IPS-NIHi7 (cell line): ENCODE results near the gene NSUN7.

Experiments used
- DNase-seq: peaks from one replicate; pipeline ENCODE4 v3.0.0; 2012; ENCODE audit warnings: mixed read lengths; ENCODE audit errors: extremely low spot score

Gene NSUN7

DNA sequence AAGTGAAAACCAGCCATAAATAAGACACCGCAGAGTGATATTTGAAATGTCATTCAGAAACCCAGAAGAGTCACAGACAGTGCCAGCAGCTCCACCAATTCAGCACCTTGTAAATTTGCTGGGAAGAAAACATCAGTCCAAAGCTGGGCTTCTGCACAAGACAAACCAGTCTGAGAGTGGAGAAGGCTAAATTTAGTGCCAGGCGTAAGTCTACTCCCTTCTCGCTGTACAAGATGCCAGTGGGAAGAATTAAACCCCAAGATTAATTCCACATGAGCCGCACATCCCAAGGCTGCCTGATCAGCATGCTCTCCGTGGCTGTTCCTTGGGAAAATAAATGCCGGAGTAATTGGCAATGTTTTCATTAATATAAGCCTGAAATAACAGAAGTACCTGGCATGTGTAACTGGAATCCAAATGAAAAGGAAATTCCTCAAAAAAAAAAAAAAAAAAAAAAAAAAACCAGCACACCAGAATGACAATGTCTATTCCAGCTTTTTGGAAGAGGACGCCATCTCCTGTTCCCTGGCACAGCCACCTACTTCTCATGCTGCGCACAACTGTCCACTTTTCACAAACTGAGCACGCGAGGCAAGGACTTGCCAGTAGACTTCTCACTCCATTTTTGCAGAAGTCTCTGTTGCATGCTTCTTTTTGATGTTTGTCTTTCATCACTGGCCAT, 95.5 kb downstream of the NSUN7 start:
- DNase-seq: no peak

DNA sequence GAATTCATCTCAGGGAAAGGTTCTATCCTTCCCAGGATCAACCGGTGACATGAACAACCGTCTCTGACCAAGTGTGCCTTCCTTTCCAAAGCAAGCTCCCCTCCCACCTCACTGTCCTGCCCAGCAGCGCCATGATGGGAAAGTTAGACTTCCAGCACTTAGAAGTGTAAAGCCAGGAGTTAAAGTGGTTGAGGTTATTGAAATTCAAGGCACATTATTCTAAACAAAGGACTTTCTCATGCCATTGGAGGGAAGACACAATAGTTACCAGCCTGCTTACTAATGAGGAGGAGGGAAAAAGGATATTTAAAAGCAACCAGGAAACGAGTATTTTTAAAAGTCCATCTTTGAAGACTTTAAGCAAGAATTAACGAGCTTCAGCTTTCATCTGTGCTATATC, 96.8 kb downstream of the NSUN7 start:
- no peak for DNase-seq

DNA sequence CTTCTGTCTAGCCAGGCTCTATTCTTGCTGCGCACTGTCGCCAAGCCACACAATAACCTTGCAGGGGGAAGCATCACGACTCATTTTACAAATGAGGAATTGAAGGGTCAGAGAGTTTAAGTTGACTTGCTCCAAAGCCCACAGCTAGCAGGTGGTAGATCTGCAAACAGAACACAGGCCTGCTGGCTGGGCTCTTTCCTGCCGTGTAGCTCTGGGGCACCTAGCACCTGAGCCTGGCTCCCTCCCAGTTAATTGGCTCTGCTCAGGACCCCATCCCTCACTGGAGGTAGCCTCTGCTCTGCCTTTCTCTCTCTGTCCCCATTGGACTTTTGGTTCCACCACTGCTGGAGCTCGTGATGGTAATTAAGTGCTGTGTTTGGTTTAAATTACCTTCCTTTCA, 98.5 kb downstream of the NSUN7 start:
- DNase-seq: no peak

DNA sequence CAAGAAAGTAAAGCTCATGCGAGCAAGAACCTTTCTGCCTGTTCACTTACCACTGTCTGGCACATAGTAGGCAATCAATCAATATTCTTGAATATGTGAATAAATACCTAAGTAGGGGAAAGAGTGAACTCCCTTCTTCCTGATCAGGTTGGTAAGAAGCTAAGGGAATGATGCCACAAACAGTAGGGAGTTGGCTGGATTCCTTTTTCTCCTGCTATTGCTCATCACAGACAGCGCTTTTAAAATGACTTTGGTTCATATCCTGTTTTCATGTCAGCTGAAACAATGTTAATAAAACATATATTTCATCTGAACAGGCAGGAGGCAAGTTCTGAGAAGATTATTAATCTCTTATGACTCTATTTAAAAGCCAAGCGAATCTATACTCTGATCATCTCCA, 99.2 kb downstream of the NSUN7 start:
- DNase-seq: no peak

DNA sequence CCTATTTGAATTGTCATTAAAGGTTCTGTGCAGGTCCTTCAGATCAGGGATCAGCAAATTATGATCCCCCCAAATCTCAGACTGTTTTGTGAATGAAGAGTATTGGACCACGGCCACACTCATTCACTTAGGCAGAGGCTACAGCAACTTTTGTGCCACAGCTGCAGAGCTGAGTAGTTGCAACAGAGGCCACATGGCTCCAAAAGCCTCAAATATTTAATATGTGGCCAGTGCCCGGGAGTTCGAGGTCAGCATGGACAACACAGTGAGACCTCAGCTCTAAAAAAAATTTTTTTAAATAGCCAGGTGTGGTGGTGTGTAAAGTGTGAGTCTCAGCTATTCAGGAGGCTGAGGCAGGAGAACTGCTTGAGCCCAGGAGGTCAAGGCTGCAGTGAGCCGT, 100.7 kb downstream of the NSUN7 start:
- DNase-seq: no peak

DNA sequence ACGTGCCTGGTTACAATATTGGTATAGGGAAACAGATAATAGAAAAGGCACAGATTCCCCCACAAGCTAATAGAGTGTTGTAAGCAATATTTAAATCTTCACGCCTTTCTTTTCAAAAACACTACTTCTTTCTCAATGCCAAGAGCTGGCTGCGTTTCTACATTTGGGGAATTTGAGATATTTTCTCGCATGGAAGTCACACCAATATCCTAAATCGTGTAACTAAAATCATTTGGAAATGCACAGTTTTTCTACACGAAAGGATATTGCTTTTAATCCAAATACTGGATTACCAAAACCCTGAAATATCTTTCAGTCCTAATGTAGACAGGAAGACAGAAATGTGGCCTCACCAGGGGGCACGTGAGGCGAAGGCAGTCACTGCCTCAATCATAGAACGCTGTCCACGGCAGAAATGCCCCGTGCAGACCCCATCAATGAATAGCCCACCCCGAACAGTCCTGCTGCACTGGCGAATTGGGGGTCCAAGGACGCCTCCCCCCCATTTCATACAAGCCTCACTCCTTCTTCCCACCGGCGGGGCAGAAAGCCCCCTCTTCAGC, 106.6 kb downstream of the NSUN7 start:
- no peak for DNase-seq

DNA sequence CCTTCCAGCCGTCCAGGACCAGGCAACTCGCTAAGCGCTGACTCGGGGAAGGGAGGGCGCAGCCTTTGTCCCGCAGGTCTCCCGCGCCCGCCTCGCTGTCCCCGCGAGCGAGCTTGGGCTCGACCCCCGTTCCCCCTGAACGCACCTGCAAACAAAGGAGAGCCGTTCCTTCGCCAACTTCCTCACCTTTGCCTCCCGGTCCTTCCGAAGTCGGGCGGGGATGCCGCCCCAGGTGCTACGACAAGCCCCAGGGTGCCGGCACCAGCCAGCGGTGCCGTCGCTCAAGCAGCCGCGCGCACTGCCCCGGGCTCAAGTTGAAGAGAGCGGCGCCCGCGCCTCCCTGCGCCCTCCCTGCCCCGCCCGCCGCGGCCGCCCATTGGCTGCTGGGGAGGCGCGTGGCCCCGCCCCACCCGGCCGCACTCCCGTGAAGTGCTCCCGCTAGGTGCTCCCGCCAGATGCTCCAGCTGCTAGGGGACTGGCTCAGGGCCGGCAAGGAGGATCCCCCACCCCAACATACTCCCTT, 107.1 kb downstream of the NSUN7 start:
- peak; percentile 97 for DNase-seq

DNA sequence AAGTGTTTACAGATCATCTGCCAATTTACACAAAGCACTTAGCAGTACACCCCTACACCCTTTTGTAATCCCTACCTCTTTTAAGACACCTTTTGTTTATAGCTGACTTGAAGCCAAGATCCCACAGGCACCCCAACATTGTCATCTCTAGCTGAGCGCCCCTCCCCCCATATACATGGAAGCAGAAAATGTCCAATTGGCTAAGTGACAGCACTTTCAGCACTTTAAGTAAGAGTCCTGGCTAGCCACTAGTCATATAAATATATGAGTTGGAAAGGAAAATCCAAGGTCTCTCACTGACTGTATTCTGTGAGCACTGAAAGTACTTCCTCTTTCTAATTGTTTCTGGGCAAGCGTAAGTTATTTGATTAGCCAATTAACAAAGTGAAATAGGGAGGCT, 108.2 kb downstream of the NSUN7 start:
- DNase-seq: no peak

DNA sequence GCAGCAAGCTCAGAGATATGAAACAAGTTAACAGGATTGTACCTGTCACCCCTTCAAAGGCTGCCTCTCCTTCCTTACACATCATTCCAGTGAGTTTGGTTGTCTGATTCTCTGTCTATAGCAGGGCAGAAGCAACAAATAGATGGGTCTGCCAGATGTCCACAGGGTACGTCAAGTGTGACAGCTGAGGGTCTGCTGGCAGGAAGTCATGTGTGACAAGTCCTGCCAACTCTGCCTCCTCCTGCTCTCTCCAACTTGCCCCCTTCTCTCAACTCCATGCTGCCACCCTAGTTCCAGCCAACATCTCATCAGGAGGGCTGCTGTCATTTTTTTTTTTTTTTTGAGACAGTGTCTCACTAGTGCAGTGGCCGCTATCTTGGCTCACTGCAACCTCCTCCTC, 109.2 kb downstream of the NSUN7 start:
- no peak for DNase-seq
